ENCODE results near the gene NOTCH2. TPM values are rescaled to one million over a fixed set of nuclear protein-coding genes. Genes with fewer than 3 reads are reported as not detected.
A peak's percentile ranks its signal among the peaks of the same experiment; 100 is the strongest.
"Not testable (repeated sequence)": the region's sequence is repeated elsewhere in the genome, so short reads cannot be mapped to it uniquely, and the experiment has no call there.

Gene NOTCH2
- total and polyA plus RNA-seq, 7 experiments from 2014 or later: 25.4 to 143 (median 71.0) TPM

DNA sequence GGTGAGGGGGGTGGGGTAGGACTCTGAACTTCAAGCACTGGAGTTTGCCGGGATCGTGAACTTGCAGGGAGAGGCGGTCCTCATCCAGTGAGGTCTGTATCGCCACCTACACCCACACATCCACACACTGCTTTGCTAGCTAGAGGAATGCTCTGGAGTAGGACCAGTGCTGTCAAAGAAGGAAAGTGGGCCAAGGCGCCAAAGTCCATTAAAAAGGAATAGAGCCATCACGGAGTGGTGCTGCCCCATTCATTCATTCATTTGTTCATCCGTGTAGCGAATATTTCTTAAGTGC is 405 bp upstream of the NOTCH2 start:
- H3K27ac ChIP-seq (ENCODE audit: low read depth, low read length); CTCF ChIA-PET; H3K27ac Mint-ChIP-seq; H3K9me3 Mint-ChIP-seq; H3K4me3 ChIP-seq (ENCODE audit: low read length); H3K36me3 Mint-ChIP-seq; H3K9me3 ChIP-seq (ENCODE audit: control insufficient read depth in 2 of 3, low read length in 3 of 3); H3K27me3 Mint-ChIP-seq; H3K4me1 ChIP-seq (ENCODE audit: control insufficient read depth in 2 of 2, insufficient read depth in 2 of 2, low read length in 2 of 2); intact Hi-C loops (cut with micrococcal nuclease); H3K4me3 Mint-ChIP-seq; H3K27me3 ChIP-seq (ENCODE audit: control insufficient read depth in 2 of 2, insufficient read depth in 2 of 2, low read length in 2 of 2); H3K36me3 ChIP-seq (ENCODE audit: control insufficient read depth in 2 of 3, insufficient read depth in 3 of 3, low read length in 3 of 3); POLR2A ChIA-PET; ATAC-seq; DNase-seq: not testable (repeated sequence)
- peaks cover 0 to 10% (median 9%) of the 10 kb centered on the region in 7 donors for H3K4me1 Mint-ChIP-seq

- POLR2A ChIA-PET; CTCF ChIA-PET; H3K36me3 ChIP-seq (ENCODE audit: control insufficient read depth in 2 of 3, insufficient read depth in 3 of 3, low read length in 3 of 3); H3K4me1 ChIP-seq (ENCODE audit: control insufficient read depth in 2 of 2, insufficient read depth in 2 of 2, low read length in 2 of 2); H3K9me3 Mint-ChIP-seq; H3K27ac Mint-ChIP-seq; H3K27me3 ChIP-seq (ENCODE audit: control insufficient read depth in 2 of 2, insufficient read depth in 2 of 2, low read length in 2 of 2); H3K4me3 ChIP-seq (ENCODE audit: low read length); H3K27me3 Mint-ChIP-seq; H3K9me3 ChIP-seq (ENCODE audit: control insufficient read depth in 2 of 3, low read length in 3 of 3); H3K36me3 Mint-ChIP-seq; intact Hi-C loops (cut with micrococcal nuclease); ATAC-seq: not testable (repeated sequence)
- Mint-ChIP-seq H3K4me1 (peaks cover 0 to 10% (median 9%) of the 10 kb centered on the region in 7 donors), H3K4me3 (peak overlapping the region in 8 of 10 donors; percentile 39 to 73 (median 61))
- DNase-seq: peak in 3 of 9 donors; percentile 10 to 27 (median 23)
- H3K27ac ChIP-seq (ENCODE audit: low read depth, low read length): peak overlapping the region; percentile 63
Measured at GRCh38 chr1:120068683-120069066, 787 bp downstream of the NOTCH2 start.

DNA sequence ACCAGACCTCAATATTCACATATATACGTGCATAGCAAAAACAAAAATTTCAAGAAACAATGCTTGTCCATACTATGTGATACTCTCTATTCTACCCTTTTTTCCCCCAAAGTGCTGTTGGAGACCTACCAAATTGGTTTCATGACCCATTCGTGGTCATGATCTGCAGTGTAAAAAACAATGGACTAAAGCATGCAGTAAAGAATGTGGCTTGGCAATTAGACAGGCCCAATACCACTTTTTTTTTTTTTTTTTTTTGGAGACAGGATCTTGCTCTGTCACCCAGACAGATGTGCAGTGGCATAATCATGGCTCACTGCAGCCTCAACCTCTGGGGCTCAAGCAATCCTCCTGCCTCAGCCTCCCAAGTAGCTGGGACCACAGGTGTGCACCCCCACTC is 21.3 kb downstream of the NOTCH2 start:
- DNase-seq; H3K27me3 ChIP-seq (ENCODE audit: control insufficient read depth in 2 of 2, insufficient read depth in 2 of 2, low read length in 2 of 2); H3K36me3 Mint-ChIP-seq; H3K4me1 ChIP-seq (ENCODE audit: control insufficient read depth in 2 of 2, insufficient read depth in 2 of 2, low read length in 2 of 2); H3K4me3 Mint-ChIP-seq; H3K27ac ChIP-seq (ENCODE audit: low read depth, low read length); H3K4me1 Mint-ChIP-seq; H3K27ac Mint-ChIP-seq; ATAC-seq; H3K9me3 ChIP-seq (ENCODE audit: control insufficient read depth in 2 of 3, low read length in 3 of 3); H3K4me3 ChIP-seq (ENCODE audit: low read length); CTCF ChIA-PET; H3K36me3 ChIP-seq (ENCODE audit: control insufficient read depth in 2 of 3, insufficient read depth in 3 of 3, low read length in 3 of 3); intact Hi-C loops (cut with micrococcal nuclease); H3K9me3 Mint-ChIP-seq; POLR2A ChIA-PET; H3K27me3 Mint-ChIP-seq: not testable (repeated sequence)

DNA sequence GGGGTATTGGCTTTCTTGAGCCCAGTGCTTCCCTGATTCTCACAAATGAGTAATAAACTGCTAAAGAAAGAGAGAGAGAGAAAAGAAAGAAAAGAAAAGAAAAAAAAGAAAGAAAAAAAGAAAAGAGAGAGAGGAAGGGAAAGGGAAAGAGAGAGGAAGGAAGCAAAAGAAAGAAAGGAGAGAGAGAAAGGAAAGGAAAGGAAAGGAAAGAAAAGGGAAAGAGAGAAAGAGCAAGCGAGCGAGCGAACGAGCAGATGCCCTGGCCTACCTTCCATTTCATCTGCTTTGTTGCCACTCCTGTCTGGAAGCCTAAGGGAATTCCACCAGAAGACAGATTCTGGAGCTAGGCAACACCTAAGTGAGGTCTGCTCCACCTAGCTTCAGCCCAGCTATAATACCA is 27.7 kb downstream of the NOTCH2 start:
- H3K9me3 ChIP-seq (ENCODE audit: control insufficient read depth in 2 of 3, low read length in 3 of 3); CTCF ChIA-PET; H3K27ac Mint-ChIP-seq; H3K9me3 Mint-ChIP-seq; H3K4me1 Mint-ChIP-seq; H3K4me1 ChIP-seq (ENCODE audit: control insufficient read depth in 2 of 2, insufficient read depth in 2 of 2, low read length in 2 of 2); H3K4me3 Mint-ChIP-seq; H3K27ac ChIP-seq (ENCODE audit: low read depth, low read length); DNase-seq; H3K36me3 ChIP-seq (ENCODE audit: control insufficient read depth in 2 of 3, insufficient read depth in 3 of 3, low read length in 3 of 3); POLR2A ChIA-PET; ATAC-seq; H3K4me3 ChIP-seq (ENCODE audit: low read length); H3K27me3 Mint-ChIP-seq; H3K27me3 ChIP-seq (ENCODE audit: control insufficient read depth in 2 of 2, insufficient read depth in 2 of 2, low read length in 2 of 2); intact Hi-C loops (cut with micrococcal nuclease); H3K36me3 Mint-ChIP-seq: not testable (repeated sequence)

- H3K4me1 Mint-ChIP-seq; H3K27me3 ChIP-seq (ENCODE audit: control insufficient read depth in 2 of 2, insufficient read depth in 2 of 2, low read length in 2 of 2); CTCF ChIA-PET; H3K27ac ChIP-seq (ENCODE audit: low read depth, low read length); intact Hi-C loops (cut with micrococcal nuclease); POLR2A ChIA-PET; H3K4me3 ChIP-seq (ENCODE audit: low read length); H3K4me3 Mint-ChIP-seq; H3K27ac Mint-ChIP-seq; DNase-seq; H3K9me3 ChIP-seq (ENCODE audit: control insufficient read depth in 2 of 3, low read length in 3 of 3); H3K27me3 Mint-ChIP-seq; H3K4me1 ChIP-seq (ENCODE audit: control insufficient read depth in 2 of 2, insufficient read depth in 2 of 2, low read length in 2 of 2); H3K36me3 Mint-ChIP-seq; ATAC-seq; H3K36me3 ChIP-seq (ENCODE audit: control insufficient read depth in 2 of 3, insufficient read depth in 3 of 3, low read length in 3 of 3); H3K9me3 Mint-ChIP-seq: not testable (repeated sequence)
Measured at GRCh38 chr1:120032253-120032652, 37.2 kb downstream of the NOTCH2 start.

- intact Hi-C loops (cut with micrococcal nuclease); H3K9me3 ChIP-seq (ENCODE audit: control insufficient read depth in 2 of 3, low read length in 3 of 3); H3K27ac ChIP-seq (ENCODE audit: low read depth, low read length); H3K9me3 Mint-ChIP-seq; H3K27me3 ChIP-seq (ENCODE audit: control insufficient read depth in 2 of 2, insufficient read depth in 2 of 2, low read length in 2 of 2); H3K36me3 Mint-ChIP-seq; POLR2A ChIA-PET; H3K27ac Mint-ChIP-seq; CTCF ChIA-PET; H3K27me3 Mint-ChIP-seq; H3K4me3 ChIP-seq (ENCODE audit: low read length); H3K36me3 ChIP-seq (ENCODE audit: control insufficient read depth in 2 of 3, insufficient read depth in 3 of 3, low read length in 3 of 3); ATAC-seq; H3K4me1 Mint-ChIP-seq; H3K4me1 ChIP-seq (ENCODE audit: control insufficient read depth in 2 of 2, insufficient read depth in 2 of 2, low read length in 2 of 2); H3K4me3 Mint-ChIP-seq; DNase-seq: not testable (repeated sequence)
Measured at GRCh38 chr1:120023791-120024190, 45.7 kb downstream of the NOTCH2 start.

- H3K27me3 Mint-ChIP-seq; ATAC-seq; CTCF ChIA-PET; H3K9me3 Mint-ChIP-seq; H3K36me3 Mint-ChIP-seq; H3K27me3 ChIP-seq (ENCODE audit: control insufficient read depth in 2 of 2, insufficient read depth in 2 of 2, low read length in 2 of 2); H3K27ac ChIP-seq (ENCODE audit: low read depth, low read length); H3K9me3 ChIP-seq (ENCODE audit: control insufficient read depth in 2 of 3, low read length in 3 of 3); H3K4me3 Mint-ChIP-seq; intact Hi-C loops (cut with micrococcal nuclease); DNase-seq; POLR2A ChIA-PET; H3K36me3 ChIP-seq (ENCODE audit: control insufficient read depth in 2 of 3, insufficient read depth in 3 of 3, low read length in 3 of 3); H3K27ac Mint-ChIP-seq; H3K4me3 ChIP-seq (ENCODE audit: low read length); H3K4me1 Mint-ChIP-seq; H3K4me1 ChIP-seq (ENCODE audit: control insufficient read depth in 2 of 2, insufficient read depth in 2 of 2, low read length in 2 of 2): not testable (repeated sequence)
Measured at GRCh38 chr1:120014978-120015377, 54.5 kb downstream of the NOTCH2 start.

All from naive thymus-derived CD4-positive, alpha-beta T cell (primary cell).